T-helper 1 cell treated with Interleukin-12 subunit alpha and Interleukin-12 subunit beta and Interleukin-4 antibody, amounts not matched to agents 30 ng/mL and 1 ng/mL, for 36 hours (primary cell): ENCODE results near the gene KCNH8. TPM values are rescaled to one million over a fixed set of nuclear protein-coding genes. Genes with fewer than 3 reads are reported as not detected.

Experiments used
- intact Hi-C: fragments of 100-400 bp; cut with micrococcal nuclease; formaldehyde crosslinking; loops from one replicate; pipeline ENCODE4 v1.15.1; 2024
- total RNA-seq: library from RNA; stranded (reverse); gene quantifications from 2 replicates; pipeline ENCODE4 v1.2.3, GENCODE V29; 2022

Gene KCNH8
- total RNA-seq, 1 donor from 2014 or later, result not detected

DNA sequence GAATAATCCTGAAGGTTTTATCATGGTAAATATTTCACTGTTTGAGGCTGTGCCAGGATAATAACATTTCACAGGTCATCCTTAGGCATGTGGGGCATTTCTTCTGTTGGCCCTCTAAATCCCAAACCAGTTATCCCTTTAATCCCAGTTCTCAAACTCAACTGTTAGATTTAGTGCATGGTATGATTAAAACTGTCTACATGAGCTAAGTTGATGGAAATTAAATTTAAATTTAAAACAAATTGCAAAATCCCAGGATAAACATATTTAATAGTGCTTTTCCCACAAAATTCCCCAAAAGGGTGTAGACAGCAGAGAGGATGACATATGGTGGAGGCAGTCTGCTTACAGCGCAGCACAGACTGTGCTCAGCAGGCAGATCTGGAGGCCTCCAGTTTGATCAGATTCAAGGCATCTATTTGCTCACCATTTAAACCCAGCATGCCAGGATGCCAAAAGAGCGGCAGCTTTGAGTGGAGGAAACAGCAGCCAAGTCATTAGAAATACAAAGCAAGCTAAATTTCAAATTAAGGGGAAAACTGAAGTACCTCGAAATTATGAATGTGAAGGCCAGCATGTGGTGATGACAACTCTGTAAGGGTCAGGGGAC lies 325.8 kb downstream of the KCNH8 start:
- intact Hi-C loops, result no loop called here

GRCh38 chr3:19476281-19476680 lies 328.0 kb downstream of the KCNH8 start:
- intact Hi-C loops, result no loop called here

- intact Hi-C loops, result no loop called here
Observed at GRCh38 chr3:19485267-19485666, 337.0 kb downstream of the KCNH8 start.

DNA sequence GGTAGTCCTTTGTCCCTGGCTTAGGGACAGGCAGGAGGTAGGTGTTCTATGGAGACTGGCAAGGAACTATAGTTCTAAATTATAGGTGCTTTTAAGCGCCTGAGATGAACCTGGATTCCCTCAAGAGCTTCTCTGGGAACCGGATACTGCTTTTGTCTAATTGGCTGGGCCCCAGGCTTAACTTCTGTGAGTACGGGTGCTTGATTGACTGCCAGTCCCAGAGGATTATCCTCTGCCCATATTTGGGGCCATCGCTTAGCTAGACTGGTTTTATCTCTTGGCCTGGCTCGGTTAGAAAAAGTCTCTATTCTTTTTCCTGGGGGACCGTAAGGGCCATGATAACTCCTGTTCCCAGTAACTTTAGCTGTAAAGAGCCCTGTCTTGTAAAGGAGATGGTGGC lies 339.1 kb downstream of the KCNH8 start:
- intact Hi-C loops, result no loop called here

DNA sequence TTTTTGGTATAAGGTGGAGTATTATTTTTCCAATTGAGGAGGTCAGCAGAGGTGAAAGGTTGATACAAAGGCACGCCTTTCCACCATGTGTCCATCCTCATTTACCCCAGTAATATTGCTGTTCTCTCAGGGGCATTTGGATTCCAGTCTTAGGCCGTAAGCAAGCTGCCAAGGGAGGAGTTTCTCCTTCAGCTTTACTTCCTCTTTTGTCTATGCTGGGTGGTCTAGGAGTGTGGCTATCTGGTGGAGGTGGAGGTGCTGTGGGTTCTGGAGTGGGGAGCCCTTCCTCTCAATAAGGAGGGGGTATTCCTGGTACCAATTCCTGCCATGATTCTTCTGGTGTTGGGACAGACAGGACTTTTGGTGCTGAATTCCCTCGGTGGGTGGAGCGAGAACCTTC lies 340.6 kb downstream of the KCNH8 start:
- intact Hi-C loops, result no loop called here

GRCh38 chr3:19489936-19490335 lies 341.6 kb downstream of the KCNH8 start:
- intact Hi-C loops, result no loop called here

DNA sequence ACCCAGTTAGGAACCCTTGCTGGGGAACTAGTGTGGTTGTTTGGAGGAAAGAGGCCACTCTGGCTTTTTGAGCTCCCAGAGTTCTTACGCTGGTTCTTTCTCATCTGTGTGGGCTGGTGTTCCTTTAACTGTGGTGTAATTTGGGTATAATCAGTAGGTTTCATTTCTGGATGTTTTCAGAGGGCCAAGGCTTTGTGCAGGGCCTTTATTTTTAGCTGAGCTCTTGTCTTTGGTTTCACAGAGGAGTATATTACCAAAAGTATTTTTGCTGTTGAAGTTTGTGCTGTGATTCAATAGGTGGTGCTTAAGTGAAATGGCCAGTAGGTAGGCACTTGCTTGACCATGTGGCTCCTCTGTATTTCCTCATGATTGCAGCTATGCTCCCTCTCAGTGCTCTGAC lies 357.9 kb downstream of the KCNH8 start:
- intact Hi-C loops, result no loop called here

DNA sequence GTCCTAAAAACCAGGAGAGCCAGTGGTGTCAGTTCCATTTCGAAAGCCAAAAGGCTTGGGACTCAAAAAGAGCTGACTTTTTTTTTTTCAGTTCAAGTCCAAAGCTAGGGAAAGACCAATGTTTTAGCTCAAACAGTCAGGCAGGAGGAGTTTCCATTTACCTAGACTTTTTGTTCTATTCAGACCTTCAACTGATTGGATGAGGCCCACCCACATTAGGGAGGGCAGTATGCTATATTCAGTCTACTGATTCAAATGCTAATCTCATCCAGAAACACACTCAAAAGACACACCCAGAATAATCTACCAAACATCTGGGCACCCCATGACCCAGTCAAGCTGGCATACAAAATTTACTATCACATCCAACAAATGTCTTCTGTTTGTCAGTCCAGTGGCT lies 374.0 kb downstream of the KCNH8 start:
- intact Hi-C loops, result no loop called here

- intact Hi-C loops, result no loop called here
Observed at GRCh38 chr3:19526071-19526470, 377.8 kb downstream of the KCNH8 start.

DNA sequence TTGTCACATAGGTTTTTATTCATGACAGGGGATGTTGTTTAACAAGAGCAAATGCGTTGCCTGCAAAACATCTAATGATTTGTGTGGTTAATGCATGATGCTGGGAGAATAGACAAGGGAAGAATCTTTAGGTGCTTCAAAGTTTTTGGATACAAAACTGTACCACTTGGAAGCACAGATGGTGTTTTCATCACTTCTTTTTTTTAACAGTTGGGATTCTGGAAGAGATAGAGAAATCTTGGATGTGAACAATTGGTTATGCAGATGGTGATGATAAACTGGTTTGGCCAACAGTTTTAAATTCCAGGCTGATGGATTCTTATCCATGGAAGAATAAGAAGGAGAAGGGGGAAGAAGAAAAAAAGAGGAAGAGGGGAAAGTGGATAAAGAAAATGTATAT lies 379.4 kb downstream of the KCNH8 start:
- intact Hi-C loops, result no loop called here

DNA sequence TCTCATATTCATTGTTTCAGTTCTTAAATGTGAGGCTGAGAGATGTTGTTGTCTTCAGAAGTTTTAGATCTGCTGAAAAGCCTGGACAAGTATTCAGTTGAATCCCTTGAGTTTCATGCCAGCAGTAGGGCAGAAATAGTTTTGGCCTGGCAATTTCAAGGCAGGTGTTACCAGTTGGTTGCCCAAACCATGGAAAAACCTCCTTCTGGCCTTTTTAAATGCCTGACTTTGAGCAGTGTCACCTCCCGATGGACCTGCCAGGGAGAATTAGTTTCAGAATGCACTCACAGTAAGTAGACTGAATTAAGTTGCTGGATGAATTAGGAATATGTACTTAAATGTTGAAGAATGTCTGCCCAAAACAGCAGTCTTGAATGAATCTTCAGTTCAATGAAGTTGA lies 383.1 kb downstream of the KCNH8 start:
- intact Hi-C loops, result no loop called here

DNA sequence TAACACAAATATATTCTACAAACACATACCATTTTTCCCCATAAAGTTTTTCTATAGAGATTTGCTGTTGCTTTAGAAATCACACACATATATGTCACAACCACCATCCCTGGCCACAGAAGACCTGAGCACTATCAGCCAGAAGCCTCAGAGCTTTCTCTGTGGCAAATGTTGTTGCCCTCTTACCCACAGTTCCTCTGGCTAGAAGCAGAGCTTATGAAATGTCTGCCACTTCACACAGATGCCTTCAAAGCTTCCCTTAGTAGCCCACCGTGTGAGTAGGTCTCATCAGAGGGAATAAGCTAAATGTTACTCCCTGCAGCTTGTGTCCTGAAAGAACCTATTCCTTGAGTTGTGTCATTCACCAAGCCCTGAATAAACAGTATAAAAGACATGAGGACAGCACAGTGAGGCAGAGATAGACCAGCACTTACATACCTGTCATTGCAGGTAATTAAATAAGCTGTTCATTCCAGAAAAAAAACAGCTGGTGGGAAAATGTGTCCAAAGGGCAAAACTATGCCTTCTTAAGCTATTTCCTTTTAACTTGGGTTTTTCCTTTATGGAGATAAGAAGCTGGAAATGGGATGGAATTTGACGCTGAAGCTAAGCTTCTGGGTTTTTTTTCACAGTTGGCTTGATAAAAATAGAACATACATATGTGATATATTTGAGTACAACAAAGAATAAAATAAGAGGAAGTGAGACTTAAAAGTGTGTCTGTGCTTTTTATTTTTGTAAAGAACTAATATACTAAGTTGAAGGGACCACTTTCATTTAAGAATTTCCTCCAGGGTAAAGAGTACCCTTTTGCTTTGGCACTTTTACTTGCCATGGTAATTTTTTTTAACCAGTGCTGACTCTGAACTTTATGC lies 391.4 kb downstream of the KCNH8 start:
- intact Hi-C loops, result no loop called here

- intact Hi-C loops, result no loop called here
Observed at GRCh38 chr3:19540464-19540863, 392.2 kb downstream of the KCNH8 start.

GRCh38 chr3:19541284-19541683 lies 393.0 kb downstream of the KCNH8 start:
- intact Hi-C loops, result no loop called here

DNA sequence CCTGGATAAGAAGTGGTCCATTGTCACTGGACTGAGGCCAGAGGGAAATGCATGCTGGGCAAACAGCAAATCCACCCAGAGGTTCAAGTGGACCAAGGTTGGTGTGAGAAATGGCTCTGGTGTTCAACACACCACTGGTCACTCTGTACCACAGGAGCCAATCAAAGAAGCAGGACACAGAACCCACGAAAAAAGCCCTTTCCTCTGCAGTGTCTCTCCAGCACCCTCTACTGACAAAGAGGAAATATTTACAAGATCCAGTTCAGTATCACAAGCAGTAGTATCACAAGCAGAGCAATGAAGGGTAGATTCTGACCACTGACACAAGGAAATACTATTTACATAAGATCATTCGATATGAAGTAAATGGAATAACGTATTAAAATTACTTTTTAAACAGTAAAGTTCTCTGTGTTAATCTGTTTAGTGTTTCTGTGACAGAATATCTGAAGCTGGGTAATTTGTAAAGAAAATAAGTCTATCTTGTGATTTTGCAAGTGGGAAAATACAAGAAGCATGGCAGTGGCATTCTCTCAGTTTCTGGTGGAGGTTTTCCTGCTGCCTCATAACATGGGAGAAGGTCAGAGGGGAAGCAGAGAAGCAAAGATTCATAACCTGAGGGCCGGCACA lies 395.0 kb downstream of the KCNH8 start:
- intact Hi-C loops, result no loop called here

GRCh38 chr3:19547665-19548464 lies 399.6 kb downstream of the KCNH8 start:
- intact Hi-C loops, result no loop called here

GRCh38 chr3:19559724-19560442 lies 411.6 kb downstream of the KCNH8 start:
- intact Hi-C loops, result no loop called here

- intact Hi-C loops, result no loop called here
Observed at GRCh38 chr3:19573644-19574043, 425.3 kb downstream of the KCNH8 start.

- intact Hi-C loops, result no loop called here
Observed at GRCh38 chr3:19574268-19574667, 426.0 kb downstream of the KCNH8 start.

DNA sequence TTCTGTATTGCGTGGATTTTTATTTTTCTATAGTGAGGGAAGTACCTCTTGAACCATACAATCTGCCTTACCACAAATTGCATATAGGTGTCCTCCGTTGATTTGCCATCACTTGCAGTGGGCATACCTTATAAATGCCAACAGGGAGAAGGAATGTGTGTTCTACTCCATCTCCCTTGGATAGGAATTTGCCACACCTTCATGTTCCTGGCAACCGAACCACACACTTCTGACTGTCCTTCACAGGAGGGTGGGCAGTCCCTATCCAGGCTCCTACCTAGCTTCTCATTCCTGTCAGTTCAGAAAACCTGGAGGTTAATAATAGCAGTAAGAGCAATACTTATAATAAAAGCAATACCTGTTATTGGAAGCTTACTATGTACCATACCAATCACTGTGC lies 428.0 kb downstream of the KCNH8 start:
- intact Hi-C loops, result no loop called here
